GM19035 (cell line): Measurements from ENCODE around the gene CFAP221.
A peak's percentile ranks its signal among the peaks of the same experiment; 100 is the strongest.

ENCODE experiments used
- ATAC-seq: cut with Tn5 transposase; IDR thresholded peaks from one replicate; pipeline ENCODE4 v1.9.1; 2021; ENCODE audit not compliant: unreplicated experiment

Gene CFAP221

DNA sequence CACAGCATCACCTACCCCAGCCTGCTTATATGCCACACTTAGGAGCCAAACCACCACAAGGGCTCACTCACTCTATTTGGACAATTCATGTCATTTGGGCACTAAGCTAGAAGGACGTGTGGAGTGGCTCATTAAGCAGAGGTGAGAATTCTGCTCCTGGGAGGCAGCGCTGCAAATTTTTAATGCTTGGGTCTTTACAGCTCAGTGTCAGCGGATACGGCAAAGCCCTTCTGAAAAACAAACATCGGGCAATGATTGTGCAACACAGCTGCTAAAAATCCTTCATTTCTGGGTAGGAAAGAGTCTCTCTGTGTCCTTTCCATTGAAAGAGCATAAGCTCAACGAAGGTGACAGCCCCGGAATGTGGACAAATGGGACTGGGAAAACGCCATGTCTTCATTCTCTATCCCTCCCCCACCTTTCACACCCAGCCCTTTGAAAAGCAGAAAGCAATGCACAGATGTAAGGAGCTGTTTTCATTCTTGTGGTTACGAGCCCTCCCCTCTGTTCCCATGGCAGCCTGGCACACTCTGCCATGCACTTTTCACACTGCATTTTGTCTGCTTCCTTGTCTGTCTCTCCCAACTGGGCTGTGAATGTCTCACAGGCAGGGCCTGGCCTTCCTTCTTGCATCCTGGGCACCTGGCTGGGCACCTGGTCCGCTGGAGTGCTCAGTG, 150.7 kb downstream of the CFAP221 start:
- no peak for ATAC-seq

GRCh38 chr2:119696005-119696404, 151.8 kb downstream of the CFAP221 start:
- ATAC-seq, result no peak

GRCh38 chr2:119696494-119697030, 152.3 kb downstream of the CFAP221 start:
- ATAC-seq, result no peak

DNA sequence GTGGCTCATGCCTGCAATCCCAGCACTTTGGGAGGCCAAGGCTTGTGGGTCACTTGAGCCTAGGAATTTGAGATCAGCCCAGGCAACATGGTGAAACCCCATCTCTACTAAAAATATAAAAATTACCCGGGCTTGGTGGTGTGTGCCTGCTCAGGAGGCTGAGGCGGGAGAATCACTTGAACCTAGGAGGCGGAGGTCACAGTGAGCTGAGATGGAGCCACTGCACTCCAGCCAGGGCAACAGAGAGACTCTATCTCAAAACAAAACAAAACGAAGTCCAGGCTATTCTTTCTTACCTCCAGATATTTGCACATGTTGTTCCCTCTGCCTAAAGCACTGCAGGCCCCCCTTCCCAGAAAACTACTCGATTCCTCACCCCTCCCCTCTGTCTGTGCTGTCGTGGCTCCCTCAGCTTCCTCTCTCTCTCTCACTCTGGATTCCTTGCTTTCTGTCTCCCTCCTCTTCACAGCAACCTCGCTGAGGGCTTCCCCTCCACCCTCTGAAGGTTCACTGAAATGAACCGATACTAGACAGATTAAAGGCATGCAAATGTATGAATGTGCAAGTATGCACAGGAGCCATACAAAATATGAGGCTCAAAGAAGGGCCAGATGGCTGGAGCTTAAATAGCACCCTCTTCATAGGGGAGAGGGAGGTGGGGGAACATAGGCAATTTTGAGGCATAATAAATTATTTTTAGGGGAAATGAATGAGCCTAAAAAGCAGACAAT, 153.2 kb downstream of the CFAP221 start:
- peak; percentile 85 for ATAC-seq

DNA sequence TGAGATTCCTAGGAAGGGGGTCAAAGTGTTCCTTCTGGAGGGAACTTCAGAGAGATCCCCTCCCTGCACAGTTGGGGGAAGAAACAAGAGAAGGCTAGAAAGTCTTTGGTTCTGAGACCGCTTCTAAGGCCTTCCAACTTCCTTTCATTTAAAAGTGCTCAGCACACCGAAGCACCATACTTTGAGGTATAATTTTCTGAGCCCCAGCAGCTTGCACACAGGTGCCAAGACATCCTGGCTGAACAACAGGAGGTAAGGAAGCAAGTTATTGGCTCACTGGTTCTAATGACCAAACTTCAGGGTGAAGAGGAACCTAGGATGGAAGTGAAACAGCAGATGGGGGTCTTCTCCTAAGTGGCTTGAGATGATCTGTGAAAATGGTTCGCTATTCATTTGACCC, 154.0 kb downstream of the CFAP221 start:
- ATAC-seq, result no peak

DNA sequence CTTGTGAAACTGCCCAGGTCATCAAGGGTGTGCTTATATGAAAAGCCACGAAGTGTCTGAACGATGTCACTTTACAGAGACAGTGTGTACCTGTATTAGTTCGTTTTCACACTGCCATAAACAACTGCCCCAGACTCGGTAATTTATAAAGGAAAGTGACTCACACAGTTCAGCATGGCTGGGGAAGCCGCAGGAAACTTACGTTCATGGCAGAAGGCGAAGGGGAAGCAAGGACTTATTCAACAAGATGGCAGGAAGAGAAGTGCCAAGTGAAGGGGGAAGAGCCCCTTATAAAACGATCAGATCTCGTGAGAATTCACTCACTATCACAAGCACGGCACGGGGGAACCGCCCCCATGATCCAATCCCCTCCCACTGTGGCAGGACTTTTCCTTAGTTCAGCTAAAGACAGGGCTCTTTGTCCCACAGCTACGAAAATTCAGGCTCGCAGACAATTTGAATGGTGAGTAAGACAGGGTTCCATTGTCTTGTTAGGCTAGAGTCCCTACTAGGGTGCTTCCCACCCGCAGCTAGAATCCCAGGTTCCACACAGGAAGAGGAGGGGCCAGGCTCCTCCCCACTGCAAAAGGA, 154.9 kb downstream of the CFAP221 start:
- no peak for ATAC-seq

GRCh38 chr2:119700866-119701265, 156.6 kb downstream of the CFAP221 start:
- no peak for ATAC-seq

DNA sequence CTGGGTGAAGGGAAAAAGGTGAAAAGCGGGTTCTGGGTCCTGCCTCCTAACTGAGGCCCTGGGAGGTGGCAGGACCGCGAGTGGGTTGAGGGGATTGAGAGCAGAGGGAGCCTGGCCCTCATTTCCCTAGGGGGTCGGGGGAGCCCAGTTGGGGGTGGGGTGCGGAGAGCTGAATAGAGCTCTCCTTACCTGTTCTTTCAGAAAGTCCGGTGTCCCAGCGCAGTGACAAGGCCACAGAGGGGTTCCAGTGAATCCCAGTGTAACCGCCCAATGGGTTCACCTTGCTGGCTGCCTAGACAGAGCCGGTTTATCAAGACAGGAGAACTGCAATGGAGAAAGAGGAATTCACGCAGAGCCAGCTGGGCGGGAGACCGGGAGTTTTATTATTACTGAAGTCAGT, 157.1 kb downstream of the CFAP221 start:
- ATAC-seq, result no peak

DNA sequence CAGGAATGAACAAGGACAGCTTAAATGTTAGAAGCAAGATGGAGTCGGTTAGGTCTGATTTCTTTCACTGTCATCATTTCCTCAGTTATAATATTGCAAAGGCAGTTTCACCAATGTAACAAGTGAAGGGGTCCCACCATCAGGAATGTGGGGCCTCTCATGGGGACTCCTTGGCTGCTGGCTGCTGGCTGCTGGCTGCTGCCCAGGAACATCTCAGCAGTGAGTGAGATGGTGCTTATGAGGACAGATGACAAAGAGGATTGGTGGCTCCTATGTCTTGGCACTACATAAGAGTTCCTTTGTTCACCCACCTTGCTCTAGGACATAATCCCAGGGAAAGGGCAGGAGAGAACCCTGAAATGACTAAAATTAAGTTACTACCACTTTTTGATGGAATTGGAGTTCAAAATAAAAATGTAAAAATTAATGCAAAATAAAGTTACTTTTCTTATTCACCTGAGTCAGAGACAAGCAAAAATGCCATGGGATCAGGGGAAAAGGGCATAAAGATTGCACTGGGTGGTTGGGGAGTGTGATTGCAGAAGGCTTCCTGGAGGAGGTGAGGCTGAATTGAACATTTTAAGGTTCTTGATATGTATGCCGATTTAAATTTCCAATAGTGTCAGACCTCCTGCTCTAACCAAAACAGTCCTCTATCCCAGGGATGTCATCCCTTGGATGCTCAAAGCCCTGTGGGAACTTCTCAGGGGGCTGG, 158.1 kb downstream of the CFAP221 start:
- ATAC-seq, result no peak

DNA sequence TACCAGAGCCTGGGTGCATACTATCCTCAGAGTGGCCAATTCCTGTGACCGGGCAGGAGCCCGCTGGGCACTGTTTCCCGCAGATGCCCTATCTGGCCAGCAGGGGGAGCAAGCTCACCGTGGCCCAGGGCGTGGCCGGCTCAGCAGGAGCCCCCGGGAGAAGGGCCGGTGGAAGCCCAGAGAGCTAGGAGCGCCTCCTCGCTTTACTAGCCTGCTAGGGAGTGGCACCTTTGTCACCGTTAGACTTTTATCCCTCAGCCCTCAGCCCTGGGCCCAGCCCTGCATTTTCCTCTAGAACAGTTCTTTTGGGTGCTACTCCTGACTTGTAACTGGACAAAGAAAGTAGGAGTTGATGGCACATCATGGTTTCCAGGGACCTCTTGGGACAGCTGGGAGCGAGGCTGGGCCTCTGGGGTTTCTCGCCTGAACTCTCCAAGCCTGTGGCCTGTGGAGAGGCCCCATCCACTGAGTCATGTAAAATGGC, 158.7 kb downstream of the CFAP221 start:
- ATAC-seq, result peak; percentile 83

DNA sequence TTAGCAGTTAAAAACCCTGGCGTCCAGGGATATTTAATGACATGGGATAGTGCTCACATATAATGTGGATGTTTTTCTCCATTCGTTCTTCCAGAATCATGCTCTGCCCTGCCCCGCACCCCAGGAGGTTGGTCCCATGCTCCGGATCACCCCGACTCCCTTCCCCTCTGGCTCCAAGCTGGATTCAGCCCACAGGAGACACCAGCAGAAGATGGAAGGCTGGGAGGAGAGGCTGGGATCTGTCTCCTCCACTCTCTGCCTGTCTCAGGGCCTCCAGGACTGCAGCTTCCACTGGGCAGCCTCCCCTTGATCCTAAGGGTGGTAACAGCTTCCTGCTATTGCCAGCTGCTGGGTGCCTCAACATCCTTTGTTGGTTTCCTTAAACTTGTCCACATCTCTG, 159.3 kb downstream of the CFAP221 start:
- no peak for ATAC-seq

DNA sequence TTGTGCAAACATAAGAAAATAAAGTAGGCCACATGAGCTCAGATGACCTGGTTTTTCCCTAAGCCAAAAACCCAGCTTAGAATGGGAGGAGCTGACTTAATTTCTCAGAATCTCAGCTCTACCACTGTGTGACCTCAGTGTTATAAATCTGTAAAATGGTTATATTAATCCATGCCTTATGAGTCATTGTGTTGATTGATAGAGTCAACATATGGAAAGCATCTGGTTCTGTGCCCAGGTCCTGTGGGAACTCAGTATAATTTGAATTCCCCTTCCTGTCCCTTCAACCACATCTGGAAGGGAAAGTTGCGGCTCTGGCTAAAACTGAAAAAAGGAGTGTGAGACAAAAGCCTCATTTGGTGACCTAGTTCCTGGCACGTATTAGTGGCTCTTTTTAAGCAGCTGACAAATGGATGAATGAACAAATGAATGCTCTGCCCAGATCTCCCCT, 160.4 kb downstream of the CFAP221 start:
- ATAC-seq, result no peak

DNA sequence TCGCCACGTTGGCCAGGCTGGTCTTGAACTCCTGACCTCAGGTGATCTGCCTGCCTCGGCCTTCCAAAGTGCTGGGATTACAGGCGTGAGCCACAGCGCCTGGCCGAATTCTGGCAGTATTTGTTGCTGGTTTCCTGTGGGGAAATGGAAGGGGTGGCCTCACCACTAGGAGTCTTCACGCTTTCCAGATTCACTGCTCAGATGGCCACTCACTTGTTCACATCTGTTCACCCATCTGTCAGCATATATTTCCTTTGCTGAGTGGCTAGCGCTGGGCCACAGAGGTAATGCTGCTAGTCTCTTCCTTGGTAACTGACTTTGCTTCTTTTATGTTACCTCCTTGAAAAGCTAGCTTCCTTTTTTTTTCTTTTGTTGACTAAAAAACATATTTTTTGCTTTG, 162.0 kb downstream of the CFAP221 start:
- ATAC-seq, result no peak
